Glutamatergic neuron (in vitro differentiated cells): ENCODE data around the gene ARHGEF26. TPM values are rescaled to one million over a fixed set of nuclear protein-coding genes. Genes with fewer than 3 reads are reported as not detected.

Source experiments
- DNase-seq: peaks from one replicate; pipeline ENCODE4 v3.0.0; 2022
- H3K27ac Mint-ChIP-seq: one replicate; pipeline ENCODE4 v1.8.0; 2020; ENCODE audit warnings: mild to moderate bottlenecking, mixed read lengths, inconsistent platforms; ENCODE audit not compliant: unreplicated experiment
- H3K27me3 Mint-ChIP-seq: one replicate; pipeline ENCODE4 v1.8.0; 2020; ENCODE audit warnings: mild to moderate bottlenecking, moderate library complexity, mixed read lengths, inconsistent platforms; ENCODE audit not compliant: unreplicated experiment
- H3K36me3 Mint-ChIP-seq: one replicate; pipeline ENCODE4 v1.8.0; 2020; ENCODE audit warnings: mild to moderate bottlenecking, mixed read lengths, inconsistent platforms; ENCODE audit not compliant: unreplicated experiment
- H3K4me1 Mint-ChIP-seq: one replicate; pipeline ENCODE4 v1.8.0; 2020; ENCODE audit warnings: mild to moderate bottlenecking, low read depth, mixed read lengths, inconsistent platforms; ENCODE audit not compliant: unreplicated experiment
- H3K4me3 Mint-ChIP-seq: one replicate; pipeline ENCODE4 v1.8.0; 2020; ENCODE audit warnings: mild to moderate bottlenecking, mixed read lengths, inconsistent platforms; ENCODE audit not compliant: unreplicated experiment
- H3K9me3 Mint-ChIP-seq: one replicate; pipeline ENCODE4 v1.8.0; 2020; ENCODE audit warnings: mild to moderate bottlenecking, moderate library complexity, mixed read lengths, inconsistent platforms; ENCODE audit not compliant: unreplicated experiment
- CTCF ChIP-seq: fragments of 200-600 bp; sonication (generic); IDR thresholded peaks from one replicate; pipeline ENCODE4 v1.5.0; 2021; ENCODE audit not compliant: partially characterized antibody, unreplicated experiment
- total RNA-seq: library from RNA; stranded (reverse); fragmentation: NEBNext Ultra II Directional; extraction: Animal tissue kit (Norgen Biotek cat#: 25700); gene quantifications from one replicate; pipeline ENCODE4 v1.2.1, GENCODE V29; 2021; ENCODE audit not compliant: unreplicated experiment

ARHGEF26 gene
- total RNA-seq, 1 donor from 2014 or later: 4.4 TPM

GRCh38 chr3:154247806-154248415 is 126.7 kb downstream of the ARHGEF26 start:
- H3K27me3 Mint-ChIP-seq: no peaks in the 10 kb centered on the region
- peaks cover 15% of the 10 kb centered on the region for H3K4me1 Mint-ChIP-seq
- no peak for DNase-seq
- no peak overlapping the region for H3K4me3 Mint-ChIP-seq
- H3K27ac Mint-ChIP-seq: no peak overlapping the region
- no peak for TF ChIP-seq CTCF
- H3K9me3 Mint-ChIP-seq: peaks cover 2% of the 10 kb centered on the region
- no peaks in the 10 kb centered on the region for H3K36me3 Mint-ChIP-seq

GRCh38 chr3:154250291-154250690 is 129.1 kb downstream of the ARHGEF26 start:
- no peak overlapping the region for H3K27ac Mint-ChIP-seq
- H3K9me3 Mint-ChIP-seq: peaks cover 3% of the 10 kb centered on the region
- no peak overlapping the region for H3K4me3 Mint-ChIP-seq
- H3K4me1 Mint-ChIP-seq: peaks cover 16% of the 10 kb centered on the region
- H3K36me3 Mint-ChIP-seq: no peaks in the 10 kb centered on the region
- H3K27me3 Mint-ChIP-seq: no peaks in the 10 kb centered on the region
- DNase-seq: no peak
- TF ChIP-seq CTCF: no peak

DNA sequence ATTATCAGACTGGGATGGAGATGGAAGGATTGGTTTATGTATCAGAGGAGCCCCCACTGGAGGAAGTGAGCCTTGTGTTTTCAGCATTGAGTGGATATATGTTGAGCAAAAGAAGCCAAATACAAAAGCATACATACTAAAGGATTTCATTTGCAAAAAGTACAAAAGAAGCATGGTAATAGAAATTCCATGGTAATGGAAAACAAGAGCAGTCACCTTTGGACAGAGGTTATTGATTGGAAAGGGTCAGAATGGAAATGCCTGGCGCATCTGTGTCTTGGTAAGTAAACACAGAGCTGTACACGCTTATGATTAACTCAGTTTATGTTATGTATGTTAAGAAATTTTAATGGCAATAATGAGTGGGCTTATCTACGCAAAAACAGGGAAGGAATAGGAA is 130.4 kb downstream of the ARHGEF26 start:
- no peak for DNase-seq
- no peak overlapping the region for H3K4me3 Mint-ChIP-seq
- no peak overlapping the region for H3K27ac Mint-ChIP-seq
- H3K4me1 Mint-ChIP-seq: peaks cover 16% of the 10 kb centered on the region
- peaks cover 3% of the 10 kb centered on the region for H3K9me3 Mint-ChIP-seq
- H3K27me3 Mint-ChIP-seq: peaks cover 1% of the 10 kb centered on the region
- no peak for TF ChIP-seq CTCF
- no peaks in the 10 kb centered on the region for H3K36me3 Mint-ChIP-seq

- Mint-ChIP-seq H3K4me1 (peaks cover 13% of the 10 kb centered on the region), H3K9me3 (peaks cover 1% of the 10 kb centered on the region)
- peak; percentile 95 for TF ChIP-seq CTCF
These were observed 131.8 kb downstream of the ARHGEF26 start for GRCh38 chr3:154252759-154253638.

DNA sequence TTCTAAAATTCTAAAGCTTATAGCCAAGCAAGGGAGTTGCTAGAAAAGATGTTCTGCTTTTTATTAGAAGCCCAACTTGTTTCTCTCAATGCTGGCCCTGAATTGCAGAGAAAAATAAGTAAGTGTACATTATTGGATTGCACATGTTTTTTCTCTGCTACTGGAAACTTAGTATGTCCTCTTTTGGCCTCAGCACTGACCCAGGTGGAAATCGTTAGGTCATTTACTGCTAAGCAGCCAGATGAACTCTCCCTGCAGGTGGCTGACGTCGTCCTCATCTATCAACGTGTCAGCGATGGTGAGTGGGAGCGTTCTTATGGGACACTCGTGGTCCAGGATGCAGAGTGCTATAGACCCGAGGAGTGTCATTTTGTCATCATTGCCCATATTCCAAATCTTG is 133.3 kb downstream of the ARHGEF26 start:
- TF ChIP-seq CTCF: no peak
- DNase-seq: no peak
- peaks cover 7% of the 10 kb centered on the region for H3K4me1 Mint-ChIP-seq
- no peak overlapping the region for H3K27ac Mint-ChIP-seq
- no peak overlapping the region for H3K4me3 Mint-ChIP-seq
- peaks cover 1% of the 10 kb centered on the region for H3K9me3 Mint-ChIP-seq
- peaks cover 1% of the 10 kb centered on the region for H3K27me3 Mint-ChIP-seq
- peaks cover 3% of the 10 kb centered on the region for H3K36me3 Mint-ChIP-seq

More at GRCh38 chr3:154252759-154253638, 131.8 kb downstream of the ARHGEF26 start:
- Mint-ChIP-seq H3K27ac (no peak overlapping the region), H3K4me3 (no peak overlapping the region), H3K27me3 (peaks cover 1% of the 10 kb centered on the region), H3K36me3 (no peaks in the 10 kb centered on the region)
- DNase-seq: peak; percentile 92
